Stimulated activated naive CD4-positive, alpha-beta T cell (primary cell): ENCODE data around the gene MAGED1.
"Not testable (repeated sequence)": the region's sequence is repeated elsewhere in the genome, so short reads cannot be mapped to it uniquely, and the experiment has no call there.

Experiments used
- DNase-seq, 6 experiments: peaks; one replicate each; lab custom pipeline; 2025; lab: John Stamatoyannopoulos, UW

The MAGED1 gene

GRCh38 chrX:51894697-51895336 lies 1.4 kb downstream of the MAGED1 start:
- peak in 3 of 6 experiments; percentile 2 to 21 (median 7) for DNase-seq

GRCh38 chrX:51896626-51897025 lies 3.2 kb downstream of the MAGED1 start:
- DNase-seq, result no peak

GRCh38 chrX:51899741-51900140 lies 6.3 kb downstream of the MAGED1 start:
- no peak for DNase-seq

GRCh38 chrX:51902510-51903050 lies 9.2 kb downstream of the MAGED1 start:
- DNase-seq, result no peak

GRCh38 chrX:51905152-51905551 lies 11.7 kb downstream of the MAGED1 start:
- not testable (repeated sequence) for DNase-seq

GRCh38 chrX:51905711-51906110 lies 12.3 kb downstream of the MAGED1 start:
- DNase-seq, result no peak

- DNase-seq, result no peak
Measured at GRCh38 chrX:51917604-51918003, 24.2 kb downstream of the MAGED1 start.

- no peak for DNase-seq
Measured at GRCh38 chrX:51922561-51922960, 29.1 kb downstream of the MAGED1 start.

GRCh38 chrX:51931566-51932150 lies 38.2 kb downstream of the MAGED1 start:
- DNase-seq, result no peak
